HG03378 (cell line): ENCODE measurements around the gene GUCD1.

ENCODE experiments used
- ATAC-seq: cut with Tn5 transposase; IDR thresholded peaks from one replicate; pipeline ENCODE4 v1.9.1; 2021; ENCODE audit warnings: mild to moderate bottlenecking, moderate library complexity; ENCODE audit not compliant: unreplicated experiment

Gene GUCD1

GRCh38 chr22:24590596-24591173, 35.7 kb upstream of the GUCD1 start:
- no peak for ATAC-seq

GRCh38 chr22:24589518-24590030, 34.6 kb upstream of the GUCD1 start:
- ATAC-seq = no peak

GRCh38 chr22:24588757-24589481, 34.0 kb upstream of the GUCD1 start:
- ATAC-seq = no peak

GRCh38 chr22:24588381-24588756, 33.4 kb upstream of the GUCD1 start:
- no peak for ATAC-seq

- no peak for ATAC-seq
Observed at GRCh38 chr22:24587948-24588347, 33.0 kb upstream of the GUCD1 start.

- ATAC-seq = no peak
Observed at GRCh38 chr22:24587251-24587650, 32.3 kb upstream of the GUCD1 start.

- no peak for ATAC-seq
Observed at GRCh38 chr22:24585927-24586546, 31.1 kb upstream of the GUCD1 start.

GRCh38 chr22:24585461-24585860, 30.5 kb upstream of the GUCD1 start:
- ATAC-seq = no peak

- ATAC-seq = no peak
Observed at GRCh38 chr22:24584871-24585411, 30.0 kb upstream of the GUCD1 start.

- no peak for ATAC-seq
Observed at GRCh38 chr22:24584166-24584790, 29.3 kb upstream of the GUCD1 start.

- ATAC-seq = no peak
Observed at GRCh38 chr22:24583221-24584165, 28.6 kb upstream of the GUCD1 start.

- ATAC-seq = no peak
Observed at GRCh38 chr22:24582056-24582814, 27.3 kb upstream of the GUCD1 start.

GRCh38 chr22:24580276-24580675, 25.3 kb upstream of the GUCD1 start:
- ATAC-seq = no peak

GRCh38 chr22:24579258-24579601, 24.3 kb upstream of the GUCD1 start:
- ATAC-seq = no peak

GRCh38 chr22:24578355-24579257, 23.7 kb upstream of the GUCD1 start:
- ATAC-seq = no peak

GRCh38 chr22:24576778-24577177, 21.8 kb upstream of the GUCD1 start:
- ATAC-seq = no peak

- ATAC-seq = no peak
Observed at GRCh38 chr22:24571266-24571665, 16.3 kb upstream of the GUCD1 start.

- no peak for ATAC-seq
Observed at GRCh38 chr22:24567668-24568067, 12.7 kb upstream of the GUCD1 start.
